ENCODE measurements around the gene MACROH2A2. TPM values are rescaled to one million over a fixed set of nuclear protein-coding genes. Genes with fewer than 3 reads are reported as not detected.

Gene MACROH2A2
- total and polyA plus RNA-seq, 2 of the 13 experiments (the other 11 are each of a cell fraction or from before 2014, with no cell fraction given): 9.8 to 43.1 TPM

DNA sequence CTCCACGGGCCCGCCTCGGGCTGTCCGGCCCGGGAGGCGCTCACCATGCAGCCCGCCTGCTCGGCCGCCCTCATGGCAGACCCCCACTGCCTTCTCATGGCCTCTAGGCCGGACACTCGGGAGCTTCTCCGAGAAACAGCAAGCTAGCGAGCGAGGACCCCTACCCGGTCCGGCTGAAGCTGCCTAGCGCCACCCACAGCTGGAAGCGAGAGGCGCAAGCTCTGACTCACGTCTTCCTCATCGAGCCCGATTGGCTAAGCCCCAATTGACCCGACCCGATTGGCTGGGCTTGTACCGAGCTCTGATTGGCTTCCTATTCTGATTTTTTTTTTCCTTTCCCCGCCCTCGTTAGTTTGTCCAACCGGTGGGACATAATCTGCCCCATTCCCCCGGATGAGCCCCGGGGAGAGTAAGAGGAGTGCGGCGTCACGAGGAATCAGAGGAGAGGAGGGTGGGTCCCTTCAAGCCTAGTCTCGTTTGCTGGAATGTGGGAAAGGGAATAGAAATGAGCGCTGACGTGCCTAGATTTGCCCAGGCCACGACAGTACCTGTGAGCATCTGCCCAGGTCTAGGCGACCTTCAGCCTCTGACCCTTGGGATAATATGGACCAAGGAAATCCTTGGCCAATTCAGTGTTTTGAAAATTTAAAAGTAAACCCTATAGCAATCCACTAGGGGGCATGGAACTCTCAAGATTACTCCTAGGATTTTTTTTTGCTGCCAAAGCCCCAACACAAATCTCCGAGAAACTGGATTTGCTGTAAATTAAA, 94.0 kb downstream of the MACROH2A2 start, which contains the start of gene TYSND1 (continued):
- TF ChIP-seq ZNF274 (CRISPR knock-in tag; IDR thresholded peaks at IDR 0.05) (peak; percentile 59), ZNF143 (CRISPR knock-in tag; IDR thresholded peaks at IDR 0.05) (0 out of 2 replicates have a peak, but pooled peaks have one; percentile 35), HNF4A (CRISPR knock-in tag; IDR thresholded peaks at IDR 0.05) (no peak; the same call in none of the 2 replicates), ZFP36L2 (CRISPR knock-in tag; IDR thresholded peaks at IDR 0.05) (no peak), TCF7 (IDR thresholded peaks at IDR 0.05; ENCODE audit: low read depth) (no peak), TRAFD1 (CRISPR knock-in tag; IDR thresholded peaks at IDR 0.05; ENCODE audit: borderline replicate concordance) (no peak), ZNF547 (CRISPR knock-in tag; IDR thresholded peaks at IDR 0.05) (no peak), BRF2 (CRISPR knock-in tag; IDR thresholded peaks at IDR 0.05) (no peak), ZNF607 (CRISPR knock-in tag; IDR thresholded peaks at IDR 0.05; ENCODE audit: borderline replicate concordance) (no peak; the same call in 1 of the 2 replicates), ZNF263 (CRISPR knock-in tag; IDR thresholded peaks at IDR 0.05) (peak; percentile 45; the same call in 1 of the 2 replicates), HMG20A (CRISPR knock-in tag; IDR thresholded peaks at IDR 0.05; ENCODE audit: borderline replicate concordance) (no peak), MLX (CRISPR knock-in tag; IDR thresholded peaks at IDR 0.05) (no peak), PRDM10 (CRISPR knock-in tag; IDR thresholded peaks at IDR 0.05; ENCODE audit: low read depth) (peak; percentile 56; the same call in 1 of the 2 replicates), NFIC (IDR thresholded peaks at IDR 0.05; ENCODE audit: low read length) (peak; percentile 61; the same call in 1 of the 2 replicates)
- TF ChIP-seq, protein P1, sequence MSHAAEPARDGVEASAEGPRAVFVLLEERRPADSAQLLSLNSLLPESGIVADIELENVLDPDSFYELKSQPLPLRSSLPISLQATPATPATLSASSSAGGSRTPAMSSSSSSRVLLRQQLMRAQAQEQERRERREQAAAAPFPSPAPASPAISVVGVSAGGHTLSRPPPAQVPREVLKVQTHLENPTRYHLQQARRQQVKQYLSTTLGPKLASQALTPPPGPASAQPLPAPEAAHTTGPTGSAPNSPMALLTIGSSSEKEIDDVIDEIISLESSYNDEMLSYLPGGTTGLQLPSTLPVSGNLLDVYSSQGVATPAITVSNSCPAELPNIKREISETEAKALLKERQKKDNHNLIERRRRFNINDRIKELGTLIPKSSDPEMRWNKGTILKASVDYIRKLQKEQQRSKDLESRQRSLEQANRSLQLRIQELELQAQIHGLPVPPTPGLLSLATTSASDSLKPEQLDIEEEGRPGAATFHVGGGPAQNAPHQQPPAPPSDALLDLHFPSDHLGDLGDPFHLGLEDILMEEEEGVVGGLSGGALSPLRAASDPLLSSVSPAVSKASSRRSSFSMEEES (CRISPR knock-in tag; IDR thresholded peaks at IDR 0.05): peak; percentile 56; the same call in 1 of the 2 replicates
- TF ChIP-seq, protein P2, sequence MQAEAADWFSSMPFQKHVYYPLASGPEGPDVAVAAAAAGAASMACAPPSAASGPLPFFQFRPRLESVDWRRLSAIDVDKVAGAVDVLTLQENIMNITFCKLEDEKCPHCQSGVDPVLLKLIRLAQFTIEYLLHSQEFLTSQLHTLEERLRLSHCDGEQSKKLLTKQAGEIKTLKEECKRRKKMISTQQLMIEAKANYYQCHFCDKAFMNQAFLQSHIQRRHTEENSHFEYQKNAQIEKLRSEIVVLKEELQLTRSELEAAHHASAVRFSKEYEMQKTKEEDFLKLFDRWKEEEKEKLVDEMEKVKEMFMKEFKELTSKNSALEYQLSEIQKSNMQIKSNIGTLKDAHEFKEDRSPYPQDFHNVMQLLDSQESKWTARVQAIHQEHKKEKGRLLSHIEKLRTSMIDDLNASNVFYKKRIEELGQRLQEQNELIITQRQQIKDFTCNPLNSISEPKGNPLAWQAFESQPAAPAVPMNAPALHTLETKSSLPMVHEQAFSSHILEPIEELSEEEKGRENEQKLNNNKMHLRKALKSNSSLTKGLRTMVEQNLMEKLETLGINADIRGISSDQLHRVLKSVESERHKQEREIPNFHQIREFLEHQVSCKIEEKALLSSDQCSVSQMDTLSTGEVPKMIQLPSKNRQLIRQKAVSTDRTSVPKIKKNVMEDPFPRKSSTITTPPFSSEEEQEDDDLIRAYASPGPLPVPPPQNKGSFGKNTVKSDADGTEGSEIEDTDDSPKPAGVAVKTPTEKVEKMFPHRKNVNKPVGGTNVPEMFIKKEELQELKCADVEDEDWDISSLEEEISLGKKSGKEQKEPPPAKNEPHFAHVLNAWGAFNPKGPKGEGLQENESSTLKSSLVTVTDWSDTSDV (CRISPR knock-in tag; IDR thresholded peaks at IDR 0.05): no peak
